ENCODE measurements around the gene CP. TPM values are rescaled to one million over a fixed set of nuclear protein-coding genes. Genes with fewer than 3 reads are reported as not detected.

Gene CP
- total and polyA plus RNA-seq, 2 of the 13 experiments (the other 11 are each of a cell fraction or from before 2014, with no cell fraction given) = 42.6 to 789 TPM

DNA sequence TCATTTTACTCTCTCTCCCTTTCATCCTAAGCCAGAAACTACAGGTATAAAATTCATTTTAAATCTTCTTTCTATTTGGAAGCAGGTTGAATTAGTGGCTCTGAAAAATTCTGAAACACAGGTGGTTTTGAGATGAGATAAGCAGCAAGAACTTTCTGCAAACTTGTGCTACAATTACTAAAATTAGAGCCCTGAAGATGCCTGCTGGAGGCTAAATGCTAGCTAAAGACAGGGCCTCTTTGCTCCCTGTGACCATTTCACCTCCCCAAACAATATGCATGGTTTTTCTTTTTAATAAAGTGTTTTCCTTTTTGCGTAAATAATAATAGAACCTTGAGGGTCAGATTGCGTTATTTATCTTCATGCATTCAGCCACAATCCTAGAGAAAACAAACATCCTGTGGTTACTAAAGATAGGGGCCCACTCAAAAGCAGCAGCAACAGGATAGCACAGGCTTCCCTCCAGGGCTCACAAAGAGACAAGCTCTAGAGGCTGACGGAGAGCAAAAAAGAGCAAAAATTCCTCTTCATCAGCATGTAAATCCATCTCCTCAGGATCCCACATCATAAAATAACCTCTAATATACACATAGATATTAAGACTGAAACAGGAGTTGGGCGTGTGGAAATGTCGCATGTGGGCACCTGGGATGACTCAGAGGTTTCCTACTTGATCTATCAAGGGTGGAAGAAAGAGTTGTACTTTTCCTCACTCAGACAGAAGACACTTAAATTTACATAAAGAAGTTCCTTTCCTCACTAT, 26.5 kb upstream of the CP start:
- in situ Hi-C loops (cut with HindIII; ENCODE audit: extremely low pct_ligation_motif_present, low pct_unique_long_range_greater_than_20kb) = no loop called here
- Histone ChIP-seq H3K4me1 (ENCODE audit: insufficient read depth, low read length) (peaks cover 58% of the 10 kb centered on the region), H4K20me1 (ENCODE audit: insufficient read depth, low read length) (no peaks in the 10 kb centered on the region), H3K36me3 (replicated peaks in 1 of 2; ENCODE audit: control insufficient read depth in 1 of 2, insufficient read depth in 2 of 2, low read length in 2 of 2) (no peaks in the 10 kb centered on the region), H3K4me3 (replicated peaks in 1 of 3; ENCODE audit: insufficient read depth in 1 of 3, low read depth in 2 of 3, low read length in 3 of 3) (no peak overlapping the region), H3K79me2 (ENCODE audit: insufficient read depth, low read length) (no peaks in the 10 kb centered on the region), H2AFZ (ENCODE audit: low read length) (peak overlapping the region; percentile 3), H3K4me2 (ENCODE audit: low read depth, low read length) (peak overlapping the region; percentile 30), H3K9me3 (ENCODE audit: low read length) (no peaks in the 10 kb centered on the region), H3K27ac (ENCODE audit: extremely low read length, insufficient read depth, low read length) (peak overlapping the region; percentile 47), H3K27me3 (ENCODE audit: control insufficient read depth in 1 of 2, insufficient read depth in 2 of 2, low read length in 2 of 2) (no peaks in the 10 kb centered on the region), H3K9ac (ENCODE audit: insufficient read depth, low read depth, low read length) (no peak overlapping the region; the same call in 1 of the 2 replicates)
- CTCF ChIA-PET (ENCODE audit: low intra/inter-chr PET ratio, low total read pairs) = no interaction called here
- WGBS (ENCODE audit: low lambda C conversion rate) = 41% methylated on average over 5 of the region's 5 CpGs
- peak; percentile 48 for FAIRE-seq
- peak; percentile 77 for ATAC-seq
- no TSS peak for BruUV-seq (replicated peaks)
- intact Hi-C loops (cut with micrococcal nuclease; ENCODE audit: unreplicated experiment) = no loop called here
- peak; percentile 25 for DNase-seq (ENCODE audit: low spot score)
- POLR2A ChIA-PET = interaction anchor here (0.7 to 1.0 kb wide), 2 partner anchors 10 to 33 kb away, joined by 3 read pairs; no protein-coding TSS in a partner anchor
- TF ChIP-seq RARA (CRISPR knock-in tag; IDR thresholded peaks at IDR 0.05) (peak; percentile 72), GATAD2A (CRISPR knock-in tag; IDR thresholded peaks at IDR 0.05) (peak; percentile 81), TCF7 (IDR thresholded peaks at IDR 0.05; ENCODE audit: low read depth) (0 out of 2 replicates have a peak, but pooled peaks have one; percentile 15), FOXP1 (IDR thresholded peaks at IDR 0.05) (no peak), FOXP1 (CRISPR knock-in tag; IDR thresholded peaks at IDR 0.05) (peak; percentile 93), NR1H2 (CRISPR knock-in tag; IDR thresholded peaks at IDR 0.05; ENCODE audit: borderline replicate concordance, low read depth) (no peak), ETV5 (CRISPR knock-in tag; IDR thresholded peaks at IDR 0.05; ENCODE audit: borderline replicate concordance) (peak; percentile 63; the same call in 1 of the 2 replicates), FOSL2 (CRISPR knock-in tag; IDR thresholded peaks at IDR 0.05) (peak; percentile 63; the same call in 1 of the 2 replicates), ZNF850 (CRISPR knock-in tag; conservative IDR thresholded peaks at IDR 0.05) (no peak), ZNF230 (CRISPR knock-in tag; IDR thresholded peaks at IDR 0.05) (no peak), ZNF460 (CRISPR knock-in tag; IDR thresholded peaks at IDR 0.05; ENCODE audit: borderline replicate concordance) (no peak), FOXA3 (CRISPR knock-in tag; IDR thresholded peaks at IDR 0.05) (peak; percentile 75), KLF16 (CRISPR knock-in tag; IDR thresholded peaks at IDR 0.05) (peak in 1 of 2 experiments; percentile 65; a peak in 1 of 4 replicates), TSC22D2 (CRISPR knock-in tag; IDR thresholded peaks at IDR 0.05; ENCODE audit: borderline replicate concordance) (no peak), ZNF878 (CRISPR knock-in tag; IDR thresholded peaks at IDR 0.05) (0 out of 2 replicates have a peak, but pooled peaks have one; percentile 68), MXD4 (CRISPR knock-in tag; IDR thresholded peaks at IDR 0.05) (no peak), KAT8 (CRISPR knock-in tag; IDR thresholded peaks at IDR 0.05) (0 out of 2 replicates have a peak, but pooled peaks have one; percentile 20), SMYD3 (CRISPR knock-in tag; IDR thresholded peaks at IDR 0.05) (peak; percentile 28; the same call in 1 of the 2 replicates), MEF2D (CRISPR knock-in tag; IDR thresholded peaks at IDR 0.05) (0 out of 2 replicates have a peak, but pooled peaks have one; percentile 56), SAP130 (CRISPR knock-in tag; IDR thresholded peaks at IDR 0.05; ENCODE audit: low read depth) (peak; percentile 34; the same call in 1 of the 2 replicates), NCOA2 (CRISPR knock-in tag; IDR thresholded peaks at IDR 0.05) (peak; percentile 63)
- TF ChIP-seq, protein P1, sequence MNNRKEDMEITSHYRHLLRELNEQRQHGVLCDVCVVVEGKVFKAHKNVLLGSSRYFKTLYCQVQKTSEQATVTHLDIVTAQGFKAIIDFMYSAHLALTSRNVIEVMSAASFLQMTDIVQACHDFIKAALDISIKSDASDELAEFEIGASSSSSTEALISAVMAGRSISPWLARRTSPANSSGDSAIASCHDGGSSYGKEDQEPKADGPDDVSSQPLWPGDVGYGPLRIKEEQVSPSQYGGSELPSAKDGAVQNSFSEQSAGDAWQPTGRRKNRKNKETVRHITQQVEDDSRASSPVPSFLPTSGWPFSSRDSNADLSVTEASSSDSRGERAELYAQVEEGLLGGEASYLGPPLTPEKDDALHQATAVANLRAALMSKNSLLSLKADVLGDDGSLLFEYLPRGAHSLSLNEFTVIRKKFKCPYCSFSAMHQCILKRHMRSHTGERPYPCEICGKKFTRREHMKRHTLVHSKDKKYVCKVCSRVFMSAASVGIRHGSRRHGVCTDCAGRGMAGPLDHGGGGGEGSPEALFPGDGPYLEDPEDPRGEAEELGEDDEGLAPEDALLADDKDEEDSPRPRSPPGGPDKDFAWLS (CRISPR knock-in tag; IDR thresholded peaks at IDR 0.05; ENCODE audit: borderline replicate concordance) = no peak
- TF ChIP-seq, protein P2, sequence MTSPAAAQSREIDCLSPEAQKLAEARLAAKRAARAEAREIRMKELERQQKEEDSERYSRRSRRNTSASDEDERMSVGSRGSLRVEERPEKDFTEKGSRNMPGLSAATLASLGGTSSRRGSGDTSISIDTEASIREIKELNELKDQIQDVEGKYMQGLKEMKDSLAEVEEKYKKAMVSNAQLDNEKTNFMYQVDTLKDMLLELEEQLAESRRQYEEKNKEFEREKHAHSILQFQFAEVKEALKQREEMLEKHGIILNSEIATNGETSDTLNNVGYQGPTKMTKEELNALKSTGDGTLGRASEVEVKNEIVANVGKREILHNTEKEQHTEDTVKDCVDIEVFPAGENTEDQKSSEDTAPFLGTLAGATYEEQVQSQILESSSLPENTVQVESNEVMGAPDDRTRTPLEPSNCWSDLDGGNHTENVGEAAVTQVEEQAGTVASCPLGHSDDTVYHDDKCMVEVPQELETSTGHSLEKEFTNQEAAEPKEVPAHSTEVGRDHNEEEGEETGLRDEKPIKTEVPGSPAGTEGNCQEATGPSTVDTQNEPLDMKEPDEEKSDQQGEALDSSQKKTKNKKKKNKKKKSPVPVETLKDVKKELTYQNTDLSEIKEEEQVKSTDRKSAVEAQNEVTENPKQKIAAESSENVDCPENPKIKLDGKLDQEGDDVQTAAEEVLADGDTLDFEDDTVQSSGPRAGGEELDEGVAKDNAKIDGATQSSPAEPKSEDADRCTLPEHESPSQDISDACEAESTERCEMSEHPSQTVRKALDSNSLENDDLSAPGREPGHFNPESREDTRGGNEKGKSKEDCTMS (CRISPR knock-in tag; conservative IDR thresholded peaks at IDR 0.05) = no peak

Measured in HepG2 (cell line).